GM18873 (cell line): ENCODE data around the gene BBS9.

Experiments used
- ATAC-seq: cut with Tn5 transposase; IDR thresholded peaks from one replicate; pipeline ENCODE4 v1.9.1; 2021; ENCODE audit warnings: mild to moderate bottlenecking, moderate library complexity, moderate number of reproducible peaks; ENCODE audit not compliant: unreplicated experiment, low FRiP score

The BBS9 gene

GRCh38 chr7:33630359-33630758, 501.0 kb downstream of the BBS9 start:
- no peak for ATAC-seq

DNA sequence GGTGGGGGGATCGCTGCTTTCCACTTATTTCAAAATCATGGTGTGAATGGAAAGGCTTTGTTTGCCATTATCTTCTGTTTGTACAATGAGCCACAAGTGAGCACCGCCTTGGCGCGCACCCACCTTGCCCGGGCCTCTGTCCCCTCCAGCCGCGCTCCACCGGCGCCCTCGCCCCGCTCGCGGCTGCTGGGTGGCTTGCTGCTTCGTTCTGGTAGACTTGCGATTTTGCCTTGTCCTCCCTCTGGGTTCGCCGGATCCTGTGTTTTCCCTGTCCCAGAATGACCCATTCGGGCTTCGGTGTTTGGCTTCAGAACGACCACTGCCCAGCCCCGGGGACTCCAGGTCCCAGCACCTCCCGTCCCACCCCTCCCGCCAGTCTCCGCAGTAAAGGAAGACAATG, 503.0 kb downstream of the BBS9 start:
- ATAC-seq: no peak

DNA sequence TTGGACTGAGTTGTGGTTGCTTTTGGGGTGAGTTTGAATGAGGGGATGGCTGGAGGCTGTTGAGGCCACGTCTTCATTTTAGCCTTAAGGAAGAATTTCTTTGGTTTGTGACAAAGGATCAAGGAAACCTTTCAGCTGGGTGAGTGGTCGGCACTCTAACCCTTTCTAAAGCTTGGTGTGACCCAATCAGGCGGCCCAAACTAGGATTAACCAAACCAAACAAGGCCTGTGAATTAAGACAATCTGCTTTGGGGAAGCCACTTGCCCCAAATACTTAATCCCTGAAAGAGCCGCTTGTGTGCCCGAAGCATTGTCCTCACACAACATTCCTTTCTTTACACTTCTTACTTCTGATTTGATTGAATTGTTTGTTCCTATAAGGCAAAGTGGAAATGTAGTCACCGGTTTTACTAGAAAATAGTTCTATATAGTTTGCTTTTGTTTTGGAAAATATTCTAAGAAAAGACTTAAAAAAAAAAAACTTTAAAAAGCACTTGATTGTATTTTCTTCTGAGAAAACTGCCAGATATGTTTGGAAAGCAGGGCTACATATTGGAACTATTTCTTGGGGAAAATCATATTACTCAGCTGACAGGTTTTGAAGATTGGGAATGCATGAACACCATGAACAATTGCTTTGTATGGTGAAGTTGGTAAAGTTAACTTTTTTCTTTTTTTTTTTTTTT, 503.6 kb downstream of the BBS9 start:
- ATAC-seq: no peak

GRCh38 chr7:33634606-33635005, 505.2 kb downstream of the BBS9 start:
- ATAC-seq: no peak

GRCh38 chr7:33636359-33636758, 507.0 kb downstream of the BBS9 start:
- no peak for ATAC-seq

DNA sequence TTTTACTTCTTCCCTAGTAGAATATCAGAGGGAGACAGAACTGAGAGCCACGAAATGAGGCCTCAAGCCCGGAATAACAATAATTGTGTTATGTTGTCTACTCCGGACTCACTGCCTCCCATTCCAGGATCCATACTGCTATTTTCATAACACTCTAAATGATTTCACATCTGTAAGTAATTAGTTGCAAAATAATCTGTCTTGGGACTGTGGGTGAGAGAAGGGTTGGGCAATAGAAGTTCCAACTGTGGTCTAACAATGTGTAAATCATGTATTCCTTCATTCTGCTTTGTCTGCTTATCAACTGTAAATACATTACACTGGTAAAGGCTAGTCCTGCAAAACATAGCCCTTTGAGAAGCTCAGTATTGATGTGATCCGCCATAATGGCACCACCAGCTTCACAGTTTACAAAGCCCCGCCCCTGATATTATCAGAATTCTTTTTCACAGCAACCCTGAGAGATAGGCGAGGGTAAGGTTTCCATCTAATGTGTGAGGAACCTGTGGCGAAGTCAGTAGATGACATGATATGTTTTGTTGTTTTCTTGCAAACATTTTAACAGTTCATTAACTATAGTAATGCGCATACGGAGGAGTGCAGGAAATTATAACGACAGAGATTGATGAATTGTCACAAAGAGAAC, 510.3 kb downstream of the BBS9 start:
- ATAC-seq: no peak

GRCh38 chr7:33640741-33641140, 511.4 kb downstream of the BBS9 start:
- ATAC-seq: no peak

DNA sequence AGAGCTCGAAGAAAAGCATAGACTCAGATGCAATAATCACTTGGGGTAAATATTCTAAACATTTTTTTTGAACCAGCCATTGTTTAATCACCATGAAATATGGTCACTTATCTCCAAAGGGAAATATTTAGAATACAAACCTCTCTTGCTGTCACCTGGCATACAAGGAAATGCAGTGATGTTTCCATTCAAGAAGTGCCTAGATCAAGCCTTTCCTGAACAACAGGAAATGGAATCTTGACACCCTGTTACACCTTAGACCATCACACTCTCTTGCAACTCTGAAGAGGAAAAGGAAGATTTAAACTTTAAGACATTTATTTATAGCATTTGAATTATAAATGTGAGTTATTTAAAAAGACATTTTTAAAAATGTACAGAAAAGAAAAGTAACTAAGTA, 512.9 kb downstream of the BBS9 start:
- ATAC-seq: no peak

DNA sequence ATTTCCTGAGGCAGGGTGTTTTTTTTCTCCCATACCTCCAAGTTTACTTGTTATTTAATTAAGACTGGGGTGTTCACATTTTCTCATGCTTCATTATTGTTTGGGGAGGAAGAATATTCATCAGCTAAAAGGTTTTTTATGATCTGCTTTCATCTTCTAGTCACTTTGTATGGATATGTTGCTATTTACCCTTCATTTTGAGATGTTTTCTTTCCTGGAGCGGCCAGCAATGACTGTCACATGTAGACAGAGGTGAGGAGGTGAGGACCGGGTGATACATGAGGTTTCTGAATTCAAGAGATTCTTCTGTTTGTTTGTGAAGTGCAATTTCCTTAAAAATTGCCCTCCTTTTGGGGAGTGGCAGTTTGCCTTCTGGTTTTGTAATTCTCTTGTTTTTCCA, 514.2 kb downstream of the BBS9 start:
- ATAC-seq: no peak

DNA sequence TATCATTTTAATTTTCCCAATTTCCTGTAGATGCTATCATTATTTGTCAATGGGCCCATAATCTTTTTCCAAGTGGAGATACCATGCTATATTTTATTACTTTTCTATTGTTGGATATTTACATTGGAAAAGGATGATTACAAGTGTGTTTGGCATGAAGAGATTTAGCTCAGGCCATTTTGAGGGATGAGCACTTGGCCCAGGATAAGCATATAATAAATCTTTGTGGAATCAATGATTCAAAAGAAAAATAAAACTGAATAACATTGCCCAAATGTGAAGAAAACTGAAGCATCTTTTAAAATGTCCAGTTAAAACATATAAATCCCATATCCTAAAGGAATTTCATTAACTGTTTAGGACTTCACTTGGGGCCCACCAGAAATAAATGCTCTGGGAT, 515.1 kb downstream of the BBS9 start:
- no peak for ATAC-seq

- ATAC-seq: no peak
Measured at GRCh38 chr7:33645104-33645503, 515.7 kb downstream of the BBS9 start.

DNA sequence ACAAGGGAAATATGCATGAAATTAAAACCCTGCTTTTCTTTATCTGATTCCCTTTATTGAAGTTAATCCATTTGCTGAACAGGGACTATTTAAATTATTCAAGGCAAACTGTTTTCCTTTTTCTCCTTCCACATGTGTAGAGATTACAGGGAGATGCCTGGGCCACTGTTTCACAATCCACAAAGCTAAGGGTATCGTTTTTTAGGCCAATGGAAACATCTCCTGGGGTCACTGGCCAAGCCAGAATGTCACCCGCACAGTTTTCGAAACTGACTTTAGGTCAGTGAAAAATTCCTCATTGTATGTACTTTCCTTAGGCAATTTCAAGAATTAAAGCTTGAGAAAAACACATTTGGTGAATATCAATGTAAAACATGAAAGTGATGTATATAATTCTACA, 516.8 kb downstream of the BBS9 start:
- ATAC-seq: no peak

GRCh38 chr7:33646891-33647391, 517.6 kb downstream of the BBS9 start:
- ATAC-seq: no peak

GRCh38 chr7:33649476-33650441, 520.4 kb downstream of the BBS9 start:
- ATAC-seq: no peak

DNA sequence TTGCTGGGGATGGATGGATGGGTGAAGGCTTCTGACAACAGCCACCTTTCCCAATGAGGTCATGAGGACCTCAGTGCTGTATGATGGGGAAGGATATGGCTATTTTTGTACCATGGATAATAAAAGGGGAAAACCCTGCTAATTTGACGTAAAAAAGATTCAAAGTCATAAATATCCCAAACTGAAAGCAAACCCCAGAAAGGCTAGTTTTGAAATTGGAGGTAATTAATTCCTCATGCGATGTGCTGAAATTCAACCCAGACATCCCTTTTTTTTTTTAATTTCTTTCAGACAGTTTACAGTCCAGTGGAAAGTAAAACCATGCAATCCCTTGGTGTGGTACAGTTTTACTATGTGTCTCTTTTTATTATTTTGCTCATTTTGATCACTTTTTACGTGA, 521.5 kb downstream of the BBS9 start:
- no peak for ATAC-seq

DNA sequence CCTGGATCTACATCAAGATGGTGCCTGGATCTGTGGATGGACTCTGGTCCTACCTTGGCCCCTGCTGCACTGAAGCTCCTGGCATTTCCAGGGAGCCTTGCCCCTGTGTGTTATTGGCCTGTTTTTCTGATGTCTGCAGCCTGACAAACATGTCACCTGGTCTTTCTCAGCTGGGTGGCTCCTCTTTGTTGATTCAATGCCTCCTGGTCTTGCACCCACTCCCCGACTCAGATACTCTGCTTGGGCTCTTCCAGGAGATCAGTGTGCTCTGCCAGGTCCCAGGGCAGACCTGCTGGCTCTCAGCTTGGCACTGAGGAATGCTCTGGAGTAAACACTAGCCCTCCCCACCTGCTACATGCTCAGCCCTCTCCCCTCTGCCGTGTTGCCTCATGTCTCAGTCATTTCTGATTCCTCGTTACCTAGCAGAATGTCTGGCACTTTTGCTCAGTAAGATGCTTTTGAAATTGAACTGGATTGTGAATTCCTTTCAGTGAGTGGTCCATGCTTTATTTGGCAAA, 522.7 kb downstream of the BBS9 start:
- ATAC-seq: no peak

DNA sequence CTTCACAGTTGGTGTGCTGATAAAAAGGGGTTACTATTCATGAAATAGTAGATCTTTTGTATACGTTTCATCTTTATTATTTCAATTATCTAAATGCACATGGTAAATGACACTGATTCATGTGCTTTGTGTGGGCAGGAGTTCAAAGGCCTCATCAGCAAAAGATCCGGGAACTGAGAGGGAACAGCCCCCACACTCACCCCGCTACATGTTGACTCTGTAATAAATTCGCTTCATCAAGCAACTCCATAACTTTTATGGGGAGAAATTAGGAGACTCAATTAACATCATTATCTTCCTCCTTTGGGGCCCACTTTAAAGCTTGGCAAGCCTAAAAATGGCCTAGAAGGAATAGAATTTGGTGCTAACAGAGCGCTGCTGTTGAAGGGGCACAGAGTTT, 525.3 kb downstream of the BBS9 start:
- ATAC-seq: no peak
